CD4-positive, alpha-beta T cell (primary cell): ENCODE data around the gene CAPN10. TPM values are rescaled to one million over a fixed set of nuclear protein-coding genes. Genes with fewer than 3 reads are reported as not detected.

Experiments
- ATAC-seq: fragments of 200-7000 bp; cut with Tn5 transposase; one replicate; pipeline ENCODE4 v1.10.0; 2022; ENCODE audit warnings: mild to moderate bottlenecking; ENCODE audit not compliant: poor library complexity
- CTCF ChIA-PET: fragments of 350-600 bp; sonication (Branson Sonifier 250); formaldehyde crosslinking; loops from one replicate; lab custom pipeline; 2021; ENCODE audit warnings: antibody characterized with exemption, inconsistent platforms; lab: Charles Lee
- POLR2A ChIA-PET: fragments of 350-600 bp; sonication (Branson Sonifier 250); formaldehyde crosslinking; loops from one replicate; lab custom pipeline; 2021; ENCODE audit warnings: antibody characterized with exemption, inconsistent platforms; lab: Charles Lee
- DNase-seq, 14 experiments: peaks; one replicate each; pipeline ENCODE4 v3.0.0-alpha.2; 2013 to 2020; ENCODE audit warnings: mixed read lengths in 2 of 14
- H3K27ac ChIP-seq, 2 donors: one replicate each; pipeline versions ENCODE4 v1.5.1 to v1.7.0; 2013; ENCODE audit warnings: low read length in 2 of 2, low read depth in 1 of 2, mild to moderate bottlenecking in 1 of 2
- H3K27me3 ChIP-seq, 2 experiments: 1 replicate in 1 of 2; 2 replicates in 1 of 2; pipeline versions ENCODE4 v1.6.1 to v1.7.0; 2013; ENCODE audit warnings: low read length in 2 of 2, control low read depth in 1 of 2, mild to moderate bottlenecking in 1 of 2, moderate library complexity in 1 of 2; ENCODE audit not compliant: insufficient read depth in 2 of 2, control insufficient read depth in 1 of 2
- H3K36me3 ChIP-seq: one replicate; pipeline ENCODE4 v1.6.1; 2013; ENCODE audit warnings: low read length, control low read depth; ENCODE audit not compliant: insufficient read depth
- H3K4me1 ChIP-seq: one replicate; pipeline ENCODE4 v1.6.1; 2013; ENCODE audit warnings: low read length, control low read depth; ENCODE audit not compliant: insufficient read depth
- H3K4me3 ChIP-seq: one replicate; pipeline ENCODE4 v1.5.1; 2013; ENCODE audit warnings: mild to moderate bottlenecking, low read length, moderate library complexity
- H3K9me3 ChIP-seq, 2 experiments: 1 replicate in 1 of 2; 2 replicates in 1 of 2; pipeline versions ENCODE4 v1.6.1 to v1.7.0; 2013; ENCODE audit warnings: low read length in 2 of 2, mild to moderate bottlenecking in 2 of 2, control low read depth in 1 of 2, moderate library complexity in 1 of 2; ENCODE audit not compliant: control insufficient read depth in 1 of 2, insufficient read depth in 1 of 2
- H3K27ac Mint-ChIP-seq: one replicate; pipeline ENCODE4 v1.8.0; 2020; ENCODE audit warnings: mixed read lengths
- H3K27me3 Mint-ChIP-seq: one replicate; pipeline ENCODE4 v1.8.0; 2021; ENCODE audit warnings: mixed read lengths
- H3K36me3 Mint-ChIP-seq: one replicate; pipeline ENCODE4 v1.8.0; 2021; ENCODE audit warnings: low read depth, mixed read lengths
- H3K4me1 Mint-ChIP-seq: one replicate; pipeline ENCODE4 v1.8.0; 2021; ENCODE audit warnings: low read depth, mixed read lengths
- H3K4me3 Mint-ChIP-seq: one replicate; pipeline ENCODE4 v1.8.0; 2020; ENCODE audit warnings: mild to moderate bottlenecking, mixed read lengths
- H3K9me3 Mint-ChIP-seq: one replicate; pipeline ENCODE4 v1.8.0; 2020; ENCODE audit warnings: mixed read lengths
- intact Hi-C, 2 experiments: fragments of 100-400 bp; cut with DNase I in 1 of 2; cut with micrococcal nuclease in 1 of 2; formaldehyde crosslinking; loops; one replicate each; pipeline versions ENCODE4 v1.15.1 to v1.9.0; 2023 to 2025; cut with DNase I, micrococcal nuclease
- total RNA-seq, 174 experiments: library from RNA in 2 of 174; stranded (reverse) in 2 of 174; gene quantifications; one replicate each; pipeline ENCODE4 v1.2.3 and lab custom pipeline; 2021 to 2026
- TF ChIP-seq, protein P1 (sequence below): fragments of 200-600 bp; IDR thresholded peaks from one replicate; pipeline ENCODE4 v1.8.0; 2022; ENCODE audit warnings: antibody characterized with exemption, mild to moderate bottlenecking

CAPN10 gene
- total RNA-seq, 2 experiments from 2014 or later = 40.6 to 42.1 TPM

DNA sequence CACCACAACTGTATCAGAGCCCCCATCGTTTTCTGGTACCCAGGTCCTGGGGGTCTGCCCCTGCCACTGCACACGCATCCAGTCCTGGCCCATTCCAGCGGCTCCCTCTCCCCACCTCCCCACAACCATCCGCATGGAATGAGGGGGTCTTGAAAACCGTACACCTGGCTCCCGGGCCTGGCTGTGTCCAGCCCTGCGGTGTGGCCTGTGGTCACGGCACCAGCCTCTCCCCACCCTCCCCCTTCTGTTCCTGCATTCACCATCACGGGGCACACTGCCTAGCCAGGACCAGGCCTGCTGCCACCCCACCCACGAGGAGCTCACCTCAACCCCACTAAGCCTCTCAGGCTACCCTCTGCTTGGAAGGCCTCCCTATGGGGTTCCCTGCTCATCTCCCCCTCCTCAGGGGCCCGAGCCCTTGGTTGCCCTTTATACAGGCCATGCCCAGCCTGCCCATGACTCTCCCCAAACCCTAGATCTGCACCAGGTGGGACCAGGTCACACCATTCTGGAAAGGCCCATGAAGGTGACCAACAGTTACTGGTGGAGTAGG is 50.1 kb downstream of the CAPN10 start:
- intact Hi-C loops = no loop called here
- no peak overlapping the region for H3K4me3 ChIP-seq
- peaks cover 3% of the 10 kb centered on the region for H3K4me1 ChIP-seq
- no peak overlapping the region for H3K27ac ChIP-seq
- TF ChIP-seq, protein P1, sequence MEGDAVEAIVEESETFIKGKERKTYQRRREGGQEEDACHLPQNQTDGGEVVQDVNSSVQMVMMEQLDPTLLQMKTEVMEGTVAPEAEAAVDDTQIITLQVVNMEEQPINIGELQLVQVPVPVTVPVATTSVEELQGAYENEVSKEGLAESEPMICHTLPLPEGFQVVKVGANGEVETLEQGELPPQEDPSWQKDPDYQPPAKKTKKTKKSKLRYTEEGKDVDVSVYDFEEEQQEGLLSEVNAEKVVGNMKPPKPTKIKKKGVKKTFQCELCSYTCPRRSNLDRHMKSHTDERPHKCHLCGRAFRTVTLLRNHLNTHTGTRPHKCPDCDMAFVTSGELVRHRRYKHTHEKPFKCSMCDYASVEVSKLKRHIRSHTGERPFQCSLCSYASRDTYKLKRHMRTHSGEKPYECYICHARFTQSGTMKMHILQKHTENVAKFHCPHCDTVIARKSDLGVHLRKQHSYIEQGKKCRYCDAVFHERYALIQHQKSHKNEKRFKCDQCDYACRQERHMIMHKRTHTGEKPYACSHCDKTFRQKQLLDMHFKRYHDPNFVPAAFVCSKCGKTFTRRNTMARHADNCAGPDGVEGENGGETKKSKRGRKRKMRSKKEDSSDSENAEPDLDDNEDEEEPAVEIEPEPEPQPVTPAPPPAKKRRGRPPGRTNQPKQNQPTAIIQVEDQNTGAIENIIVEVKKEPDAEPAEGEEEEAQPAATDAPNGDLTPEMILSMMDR = no peak
- no peak overlapping the region for H3K27ac Mint-ChIP-seq
- peaks cover 6% of the 10 kb centered on the region for H3K9me3 Mint-ChIP-seq
- H3K36me3 Mint-ChIP-seq = no peaks in the 10 kb centered on the region
- no peaks in the 10 kb centered on the region for H3K27me3 ChIP-seq
- ATAC-seq = no peak
- peaks cover 0 to 42% of the 10 kb centered on the region in 2 experiments for H3K9me3 ChIP-seq
- no peaks in the 10 kb centered on the region for H3K36me3 ChIP-seq
- H3K27me3 Mint-ChIP-seq = no peaks in the 10 kb centered on the region
- CTCF ChIA-PET = no interaction called here
- no peaks in the 10 kb centered on the region for H3K4me1 Mint-ChIP-seq
- DNase-seq = peak in 1 of 14 experiments; percentile 5
- POLR2A ChIA-PET = no interaction called here
- H3K4me3 Mint-ChIP-seq = no peak overlapping the region

GRCh38 chr2:240637116-240637900 is 50.8 kb downstream of the CAPN10 start:
- Histone ChIP-seq H3K36me3 (no peaks in the 10 kb centered on the region), H3K4me1 (peaks cover 3% of the 10 kb centered on the region), H3K27me3 (no peaks in the 10 kb centered on the region), H3K9me3 (peaks cover 0 to 40% of the 10 kb centered on the region in 2 experiments), H3K27ac (no peak overlapping the region), H3K4me3 (no peak overlapping the region)
- POLR2A ChIA-PET = no interaction called here
- TF ChIP-seq, protein P1 = no peak
- Mint-ChIP-seq H3K27me3 (no peaks in the 10 kb centered on the region), H3K27ac (no peak overlapping the region), H3K4me1 (no peaks in the 10 kb centered on the region), H3K9me3 (peaks cover 6% of the 10 kb centered on the region), H3K4me3 (no peak overlapping the region), H3K36me3 (no peaks in the 10 kb centered on the region)
- CTCF ChIA-PET = no interaction called here
- no peak for ATAC-seq
- DNase-seq = no peak
- intact Hi-C loops = no loop called here

GRCh38 chr2:240637901-240638345 is 51.4 kb downstream of the CAPN10 start:
- no peaks in the 10 kb centered on the region for H3K36me3 ChIP-seq
- no peak overlapping the region for H3K4me3 ChIP-seq
- H3K9me3 Mint-ChIP-seq = peaks cover 6% of the 10 kb centered on the region
- no peak overlapping the region for H3K27ac ChIP-seq
- POLR2A ChIA-PET = no interaction called here
- no peaks in the 10 kb centered on the region for H3K36me3 Mint-ChIP-seq
- H3K27me3 ChIP-seq = no peaks in the 10 kb centered on the region
- H3K4me1 Mint-ChIP-seq = no peaks in the 10 kb centered on the region
- ATAC-seq (no peak), DNase-seq (peak in 1 of 14 experiments; percentile 6)
- CTCF ChIA-PET = no interaction called here
- no peaks in the 10 kb centered on the region for H3K27me3 Mint-ChIP-seq
- H3K4me1 ChIP-seq = peaks cover 3% of the 10 kb centered on the region
- TF ChIP-seq, protein P1 = no peak
- no peak overlapping the region for H3K27ac Mint-ChIP-seq
- intact Hi-C loops = no loop called here
- peaks cover 0 to 40% of the 10 kb centered on the region in 2 experiments for H3K9me3 ChIP-seq
- no peak overlapping the region for H3K4me3 Mint-ChIP-seq
